Aorta (tissue), 5 donors: ENCODE data around the gene SAE1. TPM values are rescaled to one million over a fixed set of nuclear protein-coding genes. Genes with fewer than 3 reads are reported as not detected.

ENCODE experiments used
- ATAC-seq: fragments of 200-7000 bp; cut with Tn5 transposase; one replicate; pipeline ENCODE4 v1.9.1; 2022; ENCODE audit warnings: moderate library complexity; ENCODE audit not compliant: low FRiP score
- DNase-seq, 2 donors: peaks; one replicate each; pipeline ENCODE4 v3.0.0-alpha.2; 2020
- H3K27ac ChIP-seq, 2 donors: one replicate each; pipeline ENCODE4 v1.5.1; 2013; ENCODE audit warnings: low read length in 2 of 2, mild to moderate bottlenecking in 2 of 2, moderate library complexity in 2 of 2, control low read depth in 1 of 2, inconsistent platforms in 1 of 2, low read depth in 1 of 2
- H3K27me3 ChIP-seq, 2 donors: one replicate each; pipeline ENCODE4 v1.6.1; 2013; ENCODE audit warnings: control low read depth in 1 of 2, low read length in 1 of 2, mild to moderate bottlenecking in 1 of 2, moderate library complexity in 1 of 2; ENCODE audit not compliant: insufficient read depth in 2 of 2, control insufficient read depth in 1 of 2
- H3K36me3 ChIP-seq, 2 donors: one replicate each; pipeline ENCODE4 v1.6.1; 2013; ENCODE audit warnings: control low read depth in 1 of 2, low read length in 1 of 2, mild to moderate bottlenecking in 1 of 2; ENCODE audit not compliant: insufficient read depth in 2 of 2, control insufficient read depth in 1 of 2
- H3K4me1 ChIP-seq, 2 donors: one replicate each; pipeline ENCODE4 v1.6.1; 2013; ENCODE audit warnings: low read length in 2 of 2, control low read depth in 1 of 2, mild to moderate bottlenecking in 1 of 2, moderate library complexity in 1 of 2; ENCODE audit not compliant: insufficient read depth in 2 of 2, control insufficient read depth in 1 of 2
- H3K4me3 ChIP-seq, 2 donors: one replicate each; pipeline ENCODE4 v1.5.1; 2013; ENCODE audit warnings: low read length in 2 of 2, control low read depth in 1 of 2, mild to moderate bottlenecking in 1 of 2
- H3K9me3 ChIP-seq: one replicate; pipeline ENCODE4 v1.6.1; 2013; ENCODE audit warnings: mild to moderate bottlenecking, low read length; ENCODE audit not compliant: control insufficient read depth
- WGBS, 2 donors: extraction: QIAGEN DNeasy Blood & Tissue Kit; methylation state at CpG; one replicate each; pipeline ENCODE4 v1.1.7; 2013; 5-methylcytosine and 5-hydroxymethylcytosine counted together
- intact Hi-C, 2 donors: fragments of 100-400 bp; cut with DNase I; formaldehyde crosslinking; loops; one replicate each; pipeline versions ENCODE4 v1.14.2 to v1.15.0; 2022
- polyA plus RNA-seq, 2 donors: library from polyadenylated mRNA; stranded (reverse); fragments of 200-250 nt; gene quantifications; one replicate each; pipeline ENCODE4 v1.2.3, GENCODE V29; 2013
- total RNA-seq, 2 donors: library from RNA; stranded (reverse); fragmentation: NEBNext Ultra II Directional; extraction: Animal tissue kit (Norgen Biotek cat#: 25700); gene quantifications; one replicate each; pipeline ENCODE4 v1.2.1, GENCODE V29; 2021
- donor health status: healthy with polysubstance abuse.
- donor health status: Bipolar disorder and iron deficiency.
- donor health status: DM: no; HTN: no; CAD: no.
- donor health status: DM: no; HTN: no; CAD: no.
- donor health status: DM: yes; HTN: yes; CAD: no.

The SAE1 gene
- total and polyA plus RNA-seq, 4 donors: 44.5 to 64.9 (median 54.3) TPM

DNA sequence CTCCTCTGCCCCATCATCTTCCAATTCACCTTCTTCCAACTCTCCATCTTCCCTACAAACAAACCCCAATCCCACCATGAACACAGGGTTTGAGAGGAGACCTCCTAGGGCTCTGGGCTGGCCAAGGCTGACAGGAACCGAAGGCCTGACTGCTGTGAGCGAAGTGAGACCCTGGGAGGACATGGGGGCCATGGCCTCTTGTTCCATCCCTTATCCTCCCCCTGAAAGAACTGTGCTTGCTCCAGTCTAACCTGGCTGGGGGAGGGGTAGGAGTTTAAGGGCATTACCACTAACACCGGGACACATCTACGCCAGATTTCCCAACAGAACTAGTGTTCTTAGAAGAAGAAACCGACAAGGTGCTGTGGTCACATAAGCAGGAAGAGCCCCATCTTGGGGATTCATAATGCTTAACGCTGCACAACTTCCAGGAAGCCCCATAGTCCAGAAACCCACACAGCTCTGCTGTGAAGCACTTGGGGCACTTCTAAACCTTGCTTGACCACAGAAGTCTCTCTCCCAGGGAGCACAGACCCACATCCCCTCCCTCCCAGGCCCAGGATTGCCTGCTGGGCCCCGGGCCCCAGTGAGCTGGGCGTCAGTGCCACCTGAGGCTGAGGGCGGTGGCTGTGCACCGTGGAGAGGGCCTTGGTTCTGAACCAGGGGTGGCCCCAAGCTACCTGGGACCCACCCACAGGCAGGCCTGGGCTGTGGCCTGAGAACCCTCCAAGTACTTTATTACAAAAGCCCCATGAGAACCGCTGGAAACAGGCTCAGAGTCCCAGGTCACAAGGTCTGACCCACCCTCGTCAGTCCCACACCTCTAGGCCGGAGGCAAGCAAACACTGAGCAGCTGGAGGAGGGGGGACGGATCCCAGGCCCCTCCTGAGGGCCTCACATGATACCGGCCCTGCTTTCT, 35.8 kb upstream of the SAE1 start:
- ATAC-seq: no peak
- H3K9me3 ChIP-seq: no peaks in the 10 kb centered on the region

DNA sequence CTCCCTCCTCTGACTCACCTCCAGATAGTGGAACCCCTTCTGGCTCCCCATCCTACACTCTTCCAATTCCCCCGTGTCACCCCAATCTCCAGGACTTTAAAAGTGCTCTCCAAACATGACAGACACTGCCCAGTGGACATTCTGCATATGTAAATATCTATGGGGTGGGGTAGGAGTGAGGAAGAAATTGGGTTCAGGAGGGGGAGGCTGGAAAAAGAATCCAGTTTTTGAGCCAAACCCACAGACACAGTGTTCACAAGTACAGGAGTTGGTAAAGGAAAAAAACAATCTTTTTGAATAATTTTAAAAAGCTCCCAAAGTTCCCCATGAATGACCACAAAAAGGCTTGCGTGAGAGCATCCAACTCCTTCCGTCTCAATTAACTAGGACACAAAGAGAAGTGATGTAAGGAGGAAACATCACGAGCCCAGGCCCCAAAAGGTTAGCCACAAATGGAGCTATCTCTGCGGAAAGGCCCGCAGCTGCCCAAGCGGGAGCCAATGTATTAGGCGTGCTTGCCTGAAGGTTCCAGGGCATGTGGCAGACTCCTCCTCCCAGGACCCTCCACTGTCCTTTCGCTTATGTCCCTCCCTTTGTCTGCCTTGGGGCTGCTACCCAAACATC, 35.0 kb upstream of the SAE1 start:
- no peak overlapping the region for H3K27ac ChIP-seq
- no peak for DNase-seq
- no peaks in the 10 kb centered on the region for H3K4me1 ChIP-seq
- H3K36me3 ChIP-seq: no peaks in the 10 kb centered on the region
- no peaks in the 10 kb centered on the region for H3K9me3 ChIP-seq
- intact Hi-C loops: no loop called here
- ATAC-seq: no peak
- 87 to 90% methylated on average over 9 of the region's 9 CpGs for WGBS, 2 donors
- H3K4me3 ChIP-seq: no peak overlapping the region
- no peaks in the 10 kb centered on the region for H3K27me3 ChIP-seq

More for the DNA sequence above, 35.8 kb upstream of the SAE1 start:
- intact Hi-C loops: no loop called here
- H3K4me1 ChIP-seq: no peaks in the 10 kb centered on the region
- H3K27me3 ChIP-seq: no peaks in the 10 kb centered on the region
- no peak for DNase-seq
- H3K4me3 ChIP-seq: no peak overlapping the region
- H3K27ac ChIP-seq: peak overlapping the region in 1 of 2 donors; percentile 13
- WGBS, 2 donors: 85 to 88% methylated on average over 15 of the region's 15 CpGs
- no peaks in the 10 kb centered on the region for H3K36me3 ChIP-seq

- ATAC-seq (no peak), DNase-seq (no peak)
- intact Hi-C loops: no loop called here
- H3K4me3 ChIP-seq: no peak overlapping the region
- H3K27me3 ChIP-seq: no peaks in the 10 kb centered on the region
- 83 to 86% methylated on average over 12 of the region's 12 CpGs for WGBS, 2 donors
- H3K36me3 ChIP-seq: no peaks in the 10 kb centered on the region
- H3K9me3 ChIP-seq: no peaks in the 10 kb centered on the region
- H3K4me1 ChIP-seq: no peaks in the 10 kb centered on the region
- H3K27ac ChIP-seq: no peak overlapping the region
Observed at GRCh38 chr19:47096100-47096704, 34.4 kb upstream of the SAE1 start.

GRCh38 chr19:47096721-47097120, 33.9 kb upstream of the SAE1 start:
- H3K27ac ChIP-seq: no peak overlapping the region
- H3K4me3 ChIP-seq: no peak overlapping the region
- H3K4me1 ChIP-seq: no peaks in the 10 kb centered on the region
- WGBS, 2 donors: 94% methylated on average over 9 of the region's 9 CpGs
- no peaks in the 10 kb centered on the region for H3K36me3 ChIP-seq
- H3K9me3 ChIP-seq: no peaks in the 10 kb centered on the region
- intact Hi-C loops: no loop called here
- ATAC-seq (no peak), DNase-seq (no peak)
- no peaks in the 10 kb centered on the region for H3K27me3 ChIP-seq

DNA sequence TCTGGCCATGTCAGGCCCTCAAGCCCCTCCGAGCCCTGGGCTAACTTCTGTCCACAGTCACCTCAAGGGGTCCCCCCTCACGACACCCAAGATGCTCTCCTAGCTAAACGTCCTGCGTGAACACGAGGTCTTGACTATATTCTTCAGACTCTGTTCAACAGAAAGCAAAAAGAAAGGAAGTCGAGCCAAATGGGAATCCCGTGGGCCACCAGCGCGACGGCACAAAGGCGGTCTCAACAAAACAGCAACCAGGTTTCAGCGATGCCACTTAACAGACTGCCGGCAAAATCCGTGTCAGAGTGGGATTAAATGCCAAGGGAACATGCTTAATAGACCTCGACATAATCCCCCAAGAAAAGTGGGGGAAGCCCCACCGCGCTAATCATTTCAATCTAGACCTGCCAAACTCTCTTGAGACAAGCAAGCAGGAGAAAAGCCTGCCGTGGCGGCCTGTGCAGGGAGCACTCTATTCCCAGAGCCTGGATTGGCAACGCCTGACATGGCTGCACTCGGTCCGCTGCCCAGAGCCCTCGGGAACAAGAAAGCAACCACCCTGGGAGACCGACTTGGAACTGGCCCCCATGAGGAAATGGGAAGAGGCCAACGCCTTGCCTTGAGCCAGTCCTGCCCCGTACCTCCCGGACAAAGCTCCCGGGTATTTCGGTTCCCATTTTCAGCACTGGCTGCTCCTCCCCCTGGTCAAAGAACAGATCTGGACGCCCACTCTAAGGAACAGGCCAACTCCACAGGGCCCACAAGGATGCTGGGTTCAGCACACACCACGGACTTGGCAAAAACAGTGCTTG, 33.0 kb upstream of the SAE1 start:
- Histone ChIP-seq H3K36me3 (no peaks in the 10 kb centered on the region), H3K9me3 (no peaks in the 10 kb centered on the region), H3K4me1 (no peaks in the 10 kb centered on the region), H3K4me3 (no peak overlapping the region), H3K27ac (peak overlapping the region in 1 of 2 donors; percentile 87), H3K27me3 (no peaks in the 10 kb centered on the region)
- DNase-seq (peak; percentile 80 to 85), ATAC-seq (peak; percentile 62)
- 23 to 28% methylated on average over 31 of the region's 31 CpGs for WGBS, 2 donors
- intact Hi-C loops: no loop called here

- no peak overlapping the region for H3K27ac ChIP-seq
- intact Hi-C loops: no loop called here
- no peaks in the 10 kb centered on the region for H3K36me3 ChIP-seq
- H3K9me3 ChIP-seq: no peaks in the 10 kb centered on the region
- ATAC-seq: no peak
- no peak for DNase-seq
- WGBS, 2 donors: 78 to 85% methylated on average over 6 of the region's 6 CpGs
- no peaks in the 10 kb centered on the region for H3K4me1 ChIP-seq
- no peaks in the 10 kb centered on the region for H3K27me3 ChIP-seq
- no peak overlapping the region for H3K4me3 ChIP-seq
Observed at GRCh38 chr19:47098608-47099007, 32.0 kb upstream of the SAE1 start.

DNA sequence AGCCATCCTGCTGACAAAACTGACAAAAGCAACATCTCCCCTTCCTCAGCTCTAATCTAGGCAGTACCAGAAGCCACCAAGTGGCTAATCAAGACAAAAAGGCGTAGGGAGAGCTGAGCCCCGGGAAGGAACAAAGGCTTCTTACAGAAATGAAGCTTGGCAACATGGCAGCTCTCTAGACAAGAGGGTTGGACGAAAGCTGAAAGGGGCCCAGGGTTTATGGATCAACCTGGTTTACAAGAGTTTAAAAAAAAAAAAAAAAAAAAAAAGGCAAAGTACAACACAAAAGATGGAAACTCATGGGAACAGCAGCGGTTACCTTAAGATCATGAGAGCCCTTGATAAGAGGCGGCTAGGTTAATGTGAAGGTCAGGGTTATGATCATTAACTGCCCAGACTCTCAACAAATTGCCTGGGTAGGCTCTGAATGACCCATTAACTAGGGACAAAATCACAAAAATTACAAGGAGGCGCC, 31.0 kb upstream of the SAE1 start:
- Histone ChIP-seq H3K27ac (no peak overlapping the region), H3K4me1 (no peaks in the 10 kb centered on the region), H3K9me3 (no peaks in the 10 kb centered on the region), H3K36me3 (no peaks in the 10 kb centered on the region), H3K27me3 (no peaks in the 10 kb centered on the region), H3K4me3 (no peak overlapping the region)
- intact Hi-C loops: no loop called here
- ATAC-seq (no peak), DNase-seq (no peak)
- WGBS, 2 donors: 83 to 92% methylated on average over 6 of the region's 6 CpGs

DNA sequence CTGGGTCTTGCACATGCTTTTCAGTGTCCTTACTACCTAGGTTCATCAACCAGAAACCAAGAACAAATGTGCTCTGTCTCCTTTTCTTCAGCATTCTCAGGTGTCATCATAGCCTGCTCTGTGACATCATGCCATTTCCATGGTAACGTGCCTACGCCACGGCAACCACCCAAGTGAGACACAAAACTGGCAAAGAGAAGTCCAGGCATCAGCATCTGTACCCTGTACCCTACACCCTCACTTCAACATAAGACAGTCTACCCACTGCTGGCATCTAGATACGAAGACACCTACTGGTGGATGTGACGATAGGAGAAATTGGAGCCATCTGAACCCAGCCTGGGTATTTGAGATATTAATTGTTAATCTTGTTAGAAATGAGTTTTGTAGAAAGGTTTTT, 30.3 kb upstream of the SAE1 start:
- no peaks in the 10 kb centered on the region for H3K9me3 ChIP-seq
- no peak for DNase-seq
- ATAC-seq: no peak
- WGBS, 2 donors: 98% methylated on average over 5 of the region's 5 CpGs
- H3K4me1 ChIP-seq: no peaks in the 10 kb centered on the region
- H3K27me3 ChIP-seq: no peaks in the 10 kb centered on the region
- no peak overlapping the region for H3K27ac ChIP-seq
- H3K36me3 ChIP-seq: no peaks in the 10 kb centered on the region
- intact Hi-C loops: no loop called here
- H3K4me3 ChIP-seq: no peak overlapping the region
